Measurements from ENCODE around the gene ASPM.

Gene ASPM

GRCh38 chr1:197146101-197147095 is at the start of gene ASPM:
TSS of gene ASPM (minus strand) at chr1:197146669. CDS start at chr1:197146437, 232 bp downstream.
- DNase-seq (ENCODE audit: low spot score) = peak; percentile 95

GRCh38 chr1:197195100-197195499 is 48.6 kb upstream of the ASPM start:
- DNase-seq (ENCODE audit: low spot score) = no peak

- no peak for DNase-seq (ENCODE audit: low spot score)
Observed at GRCh38 chr1:197184190-197184589, 37.7 kb upstream of the ASPM start.

- DNase-seq (ENCODE audit: low spot score) = no peak
Observed at GRCh38 chr1:197183195-197183748, 36.8 kb upstream of the ASPM start.

- DNase-seq (ENCODE audit: low spot score) = no peak
Observed at GRCh38 chr1:197182716-197183115, 36.2 kb upstream of the ASPM start.

GRCh38 chr1:197181982-197182381 is 35.5 kb upstream of the ASPM start:
- no peak for DNase-seq (ENCODE audit: low spot score)

- DNase-seq (ENCODE audit: low spot score) = no peak
Observed at GRCh38 chr1:197180252-197180878, 33.9 kb upstream of the ASPM start.

- no peak for DNase-seq (ENCODE audit: low spot score)
Observed at GRCh38 chr1:197178998-197179397, 32.5 kb upstream of the ASPM start.

- DNase-seq (ENCODE audit: low spot score) = no peak
Observed at GRCh38 chr1:197174818-197175217, 28.3 kb upstream of the ASPM start.

- no peak for DNase-seq (ENCODE audit: low spot score)
Observed at GRCh38 chr1:197173571-197174507, 27.4 kb upstream of the ASPM start.

GRCh38 chr1:197171531-197171930 is 25.1 kb upstream of the ASPM start:
- no peak for DNase-seq (ENCODE audit: low spot score)

- DNase-seq (ENCODE audit: low spot score) = no peak
Observed at GRCh38 chr1:197170538-197170937, 24.1 kb upstream of the ASPM start.

GRCh38 chr1:197159461-197159860 is 13.0 kb upstream of the ASPM start:
- no peak for DNase-seq (ENCODE audit: low spot score)

- DNase-seq (ENCODE audit: low spot score) = no peak
Observed at GRCh38 chr1:197156692-197157091, 10.2 kb upstream of the ASPM start.

GRCh38 chr1:197152662-197153061 is 6.2 kb upstream of the ASPM start:
- no peak for DNase-seq (ENCODE audit: low spot score)

- DNase-seq (ENCODE audit: low spot score) = no peak
Observed at GRCh38 chr1:197151185-197151584, 4.7 kb upstream of the ASPM start.

- DNase-seq (ENCODE audit: low spot score) = no peak
Observed at GRCh38 chr1:197150336-197151005, 4.0 kb upstream of the ASPM start.

GRCh38 chr1:197149340-197149739 is 2.9 kb upstream of the ASPM start:
- no peak for DNase-seq (ENCODE audit: low spot score)

GRCh38 chr1:197145446-197146024 is 934 bp downstream of the ASPM start:
- no peak for DNase-seq (ENCODE audit: low spot score)

- DNase-seq (ENCODE audit: low spot score) = no peak
Observed at GRCh38 chr1:197144570-197145325, 1.7 kb downstream of the ASPM start.
